Islet precursor cell (in vitro differentiated cells): Measurements from ENCODE around the gene ERP29.

Experiments used
- DNase-seq: peaks from one replicate; pipeline ENCODE4 v3.0.0-alpha.2; 2018

The ERP29 gene

DNA sequence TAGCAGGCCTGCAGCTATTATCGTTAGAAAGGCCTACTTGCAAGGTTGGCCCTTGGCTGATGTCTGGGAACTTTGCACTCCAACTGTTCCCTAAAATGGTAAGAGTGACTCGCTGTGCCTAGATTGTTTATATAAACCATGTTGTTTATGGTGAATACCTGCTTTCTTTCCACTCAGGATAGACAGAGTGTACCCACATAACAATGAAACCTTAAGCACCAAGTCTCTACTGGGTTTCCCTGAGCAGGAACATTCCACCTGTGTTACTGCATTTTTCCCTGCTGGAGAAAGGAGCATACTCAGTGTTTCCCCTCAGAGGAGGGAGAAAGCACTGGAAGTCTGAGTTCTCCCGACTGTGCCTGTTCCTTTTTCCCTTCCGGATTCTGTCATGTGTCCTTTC lies 32.8 kb downstream of the ERP29 start:
- DNase-seq = no peak

DNA sequence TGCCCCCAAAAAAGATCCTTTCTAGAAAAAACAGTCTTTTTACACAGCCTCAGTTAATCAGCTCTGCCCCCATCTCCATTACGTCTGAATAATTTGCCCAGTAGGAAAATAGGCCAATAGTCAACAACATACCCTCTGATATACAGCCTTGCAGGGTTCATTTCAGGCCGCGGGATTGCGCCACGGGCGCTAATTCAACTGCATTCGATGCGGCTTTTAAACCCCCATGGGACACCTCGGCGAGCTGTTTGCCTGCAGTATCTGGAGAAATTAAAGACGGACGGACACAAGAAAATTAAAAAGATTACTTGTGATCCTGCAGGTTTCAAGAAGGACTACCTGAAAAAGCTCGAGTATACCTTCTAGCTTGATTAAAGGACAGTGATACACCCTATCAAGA lies 36.1 kb downstream of the ERP29 start:
- DNase-seq = no peak

DNA sequence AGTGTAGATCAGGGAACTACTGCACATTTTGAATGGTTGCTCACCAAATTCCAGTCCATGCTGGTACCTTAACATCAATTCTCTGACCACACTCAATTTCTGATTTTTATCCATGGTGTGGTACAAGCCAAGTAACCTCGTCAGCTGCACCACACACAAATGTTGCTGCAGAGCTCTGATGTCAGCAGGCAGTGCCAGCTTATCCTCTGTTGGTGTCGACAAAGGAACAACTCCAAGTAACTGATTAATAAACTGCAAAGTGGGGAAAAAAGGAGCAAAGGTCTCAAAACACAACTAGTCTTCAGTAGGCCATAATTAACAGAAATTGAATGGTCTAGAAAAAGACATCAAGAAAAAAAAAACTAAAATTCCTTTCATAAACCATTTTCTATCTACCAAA lies 47.9 kb downstream of the ERP29 start:
- no peak for DNase-seq

DNA sequence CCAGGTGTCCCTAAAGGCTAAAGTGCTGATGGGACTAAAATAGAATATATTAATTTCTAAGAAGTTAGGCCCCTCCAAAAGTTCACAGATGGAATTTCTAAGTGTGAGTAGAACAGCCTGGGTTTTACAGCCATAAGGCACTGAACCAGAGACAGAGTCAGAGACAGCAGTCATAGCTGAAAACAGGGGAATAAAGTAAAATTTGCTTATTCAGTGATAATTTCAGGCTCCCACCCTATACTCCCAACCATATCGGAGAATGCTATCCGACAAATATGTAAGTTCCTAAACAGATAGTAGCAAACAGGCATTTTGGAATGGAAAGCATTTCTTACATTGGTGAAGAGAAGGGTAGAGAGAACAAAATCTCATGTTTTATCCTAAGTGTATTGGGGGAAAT lies 50.0 kb downstream of the ERP29 start:
- no peak for DNase-seq

DNA sequence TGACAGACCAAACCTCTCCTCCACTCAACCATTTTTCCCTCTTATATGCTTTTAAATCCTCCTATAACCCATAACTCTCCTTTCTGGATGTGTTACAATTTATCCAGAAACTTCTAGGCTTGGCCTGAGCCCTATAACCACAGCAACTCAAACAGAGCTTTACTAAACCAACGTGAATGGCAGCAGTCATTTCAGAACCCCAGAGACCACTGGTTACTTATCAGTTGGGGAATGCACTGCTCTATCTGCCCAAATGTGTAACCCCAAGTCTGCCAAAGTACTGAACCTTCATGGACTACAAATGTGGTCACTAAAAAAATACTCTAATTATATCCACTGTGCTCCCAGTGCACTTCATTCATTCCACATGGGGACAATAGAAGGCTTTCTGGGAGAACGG lies 53.3 kb downstream of the ERP29 start:
- no peak for DNase-seq
